Measurements from ENCODE around the gene RAD51B. TPM values are rescaled to one million over a fixed set of nuclear protein-coding genes. Genes with fewer than 3 reads are reported as not detected.

The RAD51B gene
- total RNA-seq, 1 experiment from 2014 or later: 16.7 TPM

DNA sequence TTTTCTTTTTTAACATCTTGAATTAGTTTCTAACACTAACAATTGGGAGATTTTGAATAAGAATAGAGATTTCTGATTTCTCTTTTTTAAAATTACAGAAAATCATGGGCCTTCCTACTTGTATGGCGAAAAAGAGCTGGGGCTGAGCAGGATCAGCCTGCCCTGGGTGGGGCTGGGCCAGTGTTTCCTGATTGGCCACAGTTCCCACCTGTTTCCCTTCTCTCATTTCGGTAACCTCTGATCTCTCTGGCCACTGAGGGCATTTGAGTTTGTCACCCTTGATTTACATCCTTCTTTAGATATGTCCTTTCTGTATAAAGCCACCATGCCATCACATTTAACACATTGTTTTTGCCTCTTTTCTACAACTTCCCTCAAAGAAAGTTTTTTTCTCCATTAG, 719.1 kb downstream of the RAD51B start:
- Histone ChIP-seq H3K18ac (ENCODE audit: insufficient read length, low read depth, low read length) (no peak overlapping the region), H3T11ph (ENCODE audit: low read length) (no peak overlapping the region), H3K79me1 (ENCODE audit: insufficient read depth, low read depth, low read length, poor library complexity, severe bottlenecking) (no peaks in the 10 kb centered on the region), H3K56ac (ENCODE audit: insufficient read length, low read depth, low read length) (no peak overlapping the region), H2BK12ac (ENCODE audit: insufficient read length, low read depth, low read length) (no peak overlapping the region), H4K8ac (replicated peaks; ENCODE audit: insufficient read length, low read depth, low read length) (no peak overlapping the region), H3K9me3 (ENCODE audit: control insufficient read depth, low read depth, low read length) (no peaks in the 10 kb centered on the region), H3K27me3 (ENCODE audit: insufficient read depth, low read length) (no peaks in the 10 kb centered on the region), H3K9ac (ENCODE audit: extremely low read depth, insufficient read length, low read length) (no peak overlapping the region), H3K4me1 (ENCODE audit: insufficient read depth, low read length) (no peaks in the 10 kb centered on the region), H2AK5ac (ENCODE audit: insufficient read length, low read length) (no peak overlapping the region), H2BK20ac (ENCODE audit: low read depth, low read length, poor library complexity, severe bottlenecking) (no peak overlapping the region), H3K4ac (ENCODE audit: low read depth, low read length) (no peak overlapping the region), H3K79me2 (ENCODE audit: insufficient read depth, low read length) (no peaks in the 10 kb centered on the region), H3K27ac (ENCODE audit: insufficient read length, low read depth, low read length) (no peak overlapping the region), H3K23ac (ENCODE audit: insufficient read length, low read depth, low read length) (no peak overlapping the region), H2BK15ac (ENCODE audit: low read depth, low read length) (no peak overlapping the region), H2BK5ac (ENCODE audit: insufficient read length, low read length) (no peak overlapping the region), H3K4me2 (ENCODE audit: insufficient read depth, insufficient read length, low read length) (no peak overlapping the region), H4K5ac (ENCODE audit: insufficient read length, low read depth, low read length) (no peak overlapping the region), H3K14ac (ENCODE audit: insufficient read depth, low read length) (no peak overlapping the region), H4K20me1 (ENCODE audit: control insufficient read depth, insufficient read depth, insufficient read length) (no peaks in the 10 kb centered on the region), H4K91ac (ENCODE audit: insufficient read length, low read depth, low read length) (no peak overlapping the region), H2BK120ac (ENCODE audit: low read depth, low read length, poor library complexity, severe bottlenecking) (no peak overlapping the region), H2AFZ (ENCODE audit: low read length) (no peak overlapping the region), H3K23me2 (ENCODE audit: insufficient read length, low read depth, low read length, poor library complexity, severe bottlenecking) (no peaks in the 10 kb centered on the region)
- Mint-ChIP-seq H3K27me3 (ENCODE audit: low read depth) (no peaks in the 10 kb centered on the region; the same call in 1 of the 2 replicates), H3K4me3 (no peak overlapping the region), H3K4me1 (peaks cover 8 to 12% of the 10 kb centered on the region in 2 experiments), H3K27ac (no peak overlapping the region), H3K9me3 (no peaks in the 10 kb centered on the region; a peak in 1 of 5 replicates), H3K36me3 (ENCODE audit: insufficient read depth in 1 of 3, low read depth in 3 of 3) (no peaks in the 10 kb centered on the region)
- no peak for DNase-seq
- WGBS (ENCODE audit: extremely low coverage, insufficient read length, low lambda C conversion rate): no CpG with 5 or more reads among the region's 2 CpGs
- TF ChIP-seq, protein P1, sequence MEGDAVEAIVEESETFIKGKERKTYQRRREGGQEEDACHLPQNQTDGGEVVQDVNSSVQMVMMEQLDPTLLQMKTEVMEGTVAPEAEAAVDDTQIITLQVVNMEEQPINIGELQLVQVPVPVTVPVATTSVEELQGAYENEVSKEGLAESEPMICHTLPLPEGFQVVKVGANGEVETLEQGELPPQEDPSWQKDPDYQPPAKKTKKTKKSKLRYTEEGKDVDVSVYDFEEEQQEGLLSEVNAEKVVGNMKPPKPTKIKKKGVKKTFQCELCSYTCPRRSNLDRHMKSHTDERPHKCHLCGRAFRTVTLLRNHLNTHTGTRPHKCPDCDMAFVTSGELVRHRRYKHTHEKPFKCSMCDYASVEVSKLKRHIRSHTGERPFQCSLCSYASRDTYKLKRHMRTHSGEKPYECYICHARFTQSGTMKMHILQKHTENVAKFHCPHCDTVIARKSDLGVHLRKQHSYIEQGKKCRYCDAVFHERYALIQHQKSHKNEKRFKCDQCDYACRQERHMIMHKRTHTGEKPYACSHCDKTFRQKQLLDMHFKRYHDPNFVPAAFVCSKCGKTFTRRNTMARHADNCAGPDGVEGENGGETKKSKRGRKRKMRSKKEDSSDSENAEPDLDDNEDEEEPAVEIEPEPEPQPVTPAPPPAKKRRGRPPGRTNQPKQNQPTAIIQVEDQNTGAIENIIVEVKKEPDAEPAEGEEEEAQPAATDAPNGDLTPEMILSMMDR (conservative IDR thresholded peaks at IDR 0.05): no peak
